SJCRH30 (cell line): ENCODE results near the gene BTBD9. TPM values are rescaled to one million over a fixed set of nuclear protein-coding genes. Genes with fewer than 3 reads are reported as not detected.
A peak's percentile ranks its signal among the peaks of the same experiment; 100 is the strongest.

Experiments used
- DNase-seq, 2 experiments: peaks; one replicate each; pipeline ENCODE4 v3.0.0-alpha.2; 2015 to 2020
- H3K27ac ChIP-seq: fragments of 250-450 bp; sonication (Bioruptor Pico); 2 replicates; pipeline ENCODE4 v1.5.1; 2020; ENCODE audit warnings: mild to moderate bottlenecking, moderate library complexity
- H3K27me3 ChIP-seq: fragments of 250-450 bp; sonication (Bioruptor Pico); 2 replicates; pipeline ENCODE4 v1.5.1; 2020; ENCODE audit warnings: mild to moderate bottlenecking, moderate library complexity
- H3K36me3 ChIP-seq: fragments of 250-450 bp; sonication (Bioruptor Pico); 2 replicates; pipeline ENCODE4 v1.5.1; 2020; ENCODE audit warnings: mild to moderate bottlenecking, moderate library complexity
- H3K4me1 ChIP-seq: fragments of 250-450 bp; sonication (Bioruptor Pico); 2 replicates; pipeline ENCODE4 v1.5.1; 2020; ENCODE audit warnings: mild to moderate bottlenecking, moderate library complexity
- H3K4me3 ChIP-seq: fragments of 250-450 bp; sonication (Bioruptor Pico); 2 replicates; pipeline ENCODE4 v1.5.1; 2020; ENCODE audit warnings: mild to moderate bottlenecking, moderate library complexity
- H3K9me3 ChIP-seq: fragments of 250-450 bp; sonication (Bioruptor Pico); replicated peaks from 2 replicates; pipeline ENCODE4 v1.5.1; 2020; ENCODE audit warnings: mild to moderate bottlenecking, moderate library complexity
- total RNA-seq: library from RNA; depleted of rRNA; stranded (reverse); fragments of >200 nt; shearing (Covaris generic); gene quantifications from 2 replicates; pipeline ENCODE4 v1.2.3, GENCODE V29; 2014

The BTBD9 gene
- total RNA-seq, 1 experiment from 2014 or later: 6.2 TPM

DNA sequence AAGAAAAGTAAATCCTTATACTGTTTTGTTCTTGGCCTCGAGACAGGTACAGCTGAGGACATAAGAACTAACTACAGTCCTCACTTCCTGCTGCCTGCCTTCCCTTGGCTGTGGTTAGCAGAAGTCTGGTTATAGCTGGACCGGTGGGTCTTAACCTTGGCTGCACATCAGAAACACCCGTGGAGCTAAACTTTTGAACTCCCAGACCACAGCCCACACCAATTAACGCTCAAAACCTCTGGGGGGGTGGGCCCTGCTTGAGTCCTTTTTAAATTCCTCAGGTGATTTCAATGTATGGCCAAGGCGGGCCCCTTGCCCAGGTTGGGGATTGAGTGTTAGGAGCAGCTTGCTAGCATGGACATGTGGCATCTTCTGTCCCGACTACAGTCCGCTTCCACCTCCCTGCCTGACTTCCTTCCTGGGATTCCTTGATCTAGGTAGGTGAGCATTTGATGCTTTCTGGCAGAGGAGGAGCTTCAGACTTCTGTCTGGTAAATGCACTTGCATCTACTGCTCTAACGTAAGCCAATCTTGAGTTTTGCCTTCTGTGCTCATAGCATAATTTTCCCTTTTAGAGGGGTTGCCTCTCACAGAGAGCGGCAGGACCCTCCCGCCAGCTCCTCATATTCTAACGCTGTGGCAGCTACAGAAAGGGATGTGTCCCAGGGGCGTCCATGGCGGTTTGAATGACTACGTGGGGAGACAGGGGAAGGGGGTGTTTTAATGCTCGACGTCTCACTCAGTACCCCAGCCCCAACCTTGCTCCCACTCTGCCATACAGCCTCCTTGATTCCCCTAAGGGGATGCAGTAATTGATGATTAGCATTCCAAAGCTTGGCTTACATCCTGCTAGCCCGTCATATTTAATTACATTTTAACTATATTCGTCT lies 430.1 kb downstream of the BTBD9 start:
- no peak for DNase-seq
- no peaks in the 10 kb centered on the region for H3K27me3 ChIP-seq
- no peaks in the 10 kb centered on the region for H3K9me3 ChIP-seq
- H3K4me3 ChIP-seq: peak overlapping the region; percentile 4; the same call in 1 of the 2 replicates
- no peak overlapping the region for H3K27ac ChIP-seq
- H3K4me1 ChIP-seq: peaks cover 47% of the 10 kb centered on the region
- no peaks in the 10 kb centered on the region for H3K36me3 ChIP-seq

DNA sequence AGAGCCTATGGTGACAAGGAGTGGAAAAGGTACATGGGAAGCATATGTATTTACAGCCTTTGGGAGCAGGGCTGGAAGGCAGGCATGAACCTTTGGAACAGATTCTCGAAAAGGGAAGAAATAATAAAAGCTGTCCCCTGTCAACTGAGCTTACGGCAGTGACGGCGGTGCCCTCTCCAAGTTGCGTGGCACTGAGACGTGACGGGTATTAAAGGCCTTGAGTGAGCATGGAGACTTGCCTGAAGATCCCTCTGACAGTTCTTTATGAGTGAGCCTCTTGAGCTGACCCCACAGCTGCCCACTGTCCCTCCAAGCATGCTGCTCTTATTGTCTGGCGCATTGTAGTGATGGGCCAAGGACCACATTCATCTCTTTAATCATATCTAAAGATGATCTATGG lies 431.7 kb downstream of the BTBD9 start:
- Histone ChIP-seq H3K9me3 (no peaks in the 10 kb centered on the region), H3K27me3 (no peaks in the 10 kb centered on the region), H3K36me3 (no peaks in the 10 kb centered on the region), H3K4me3 (no peak overlapping the region), H3K4me1 (peaks cover 35% of the 10 kb centered on the region), H3K27ac (no peak overlapping the region)
- no peak for DNase-seq

DNA sequence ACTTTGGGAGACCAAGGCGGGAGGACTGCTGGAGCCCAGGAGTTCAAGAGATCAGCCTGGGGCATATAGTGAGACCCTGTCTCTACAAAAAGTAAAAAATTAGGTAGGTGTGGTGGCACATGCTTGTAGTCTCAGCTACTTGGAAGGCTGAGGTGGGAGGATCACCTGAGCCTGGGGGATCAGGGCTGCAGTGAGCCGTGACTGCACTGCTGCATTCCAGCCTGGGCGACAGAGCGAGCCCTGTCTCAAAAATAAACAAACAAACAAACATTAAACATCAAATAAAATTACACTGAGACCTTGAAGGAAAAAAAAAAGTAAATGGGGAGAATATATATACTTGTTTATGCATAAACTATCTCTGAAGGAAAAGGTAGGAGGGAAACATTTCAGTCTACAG lies 432.4 kb downstream of the BTBD9 start:
- no peak for DNase-seq
- H3K27me3 ChIP-seq: no peaks in the 10 kb centered on the region
- peaks cover 28% of the 10 kb centered on the region for H3K4me1 ChIP-seq
- no peaks in the 10 kb centered on the region for H3K36me3 ChIP-seq
- no peak overlapping the region for H3K27ac ChIP-seq
- no peak overlapping the region for H3K4me3 ChIP-seq
- H3K9me3 ChIP-seq: no peaks in the 10 kb centered on the region

DNA sequence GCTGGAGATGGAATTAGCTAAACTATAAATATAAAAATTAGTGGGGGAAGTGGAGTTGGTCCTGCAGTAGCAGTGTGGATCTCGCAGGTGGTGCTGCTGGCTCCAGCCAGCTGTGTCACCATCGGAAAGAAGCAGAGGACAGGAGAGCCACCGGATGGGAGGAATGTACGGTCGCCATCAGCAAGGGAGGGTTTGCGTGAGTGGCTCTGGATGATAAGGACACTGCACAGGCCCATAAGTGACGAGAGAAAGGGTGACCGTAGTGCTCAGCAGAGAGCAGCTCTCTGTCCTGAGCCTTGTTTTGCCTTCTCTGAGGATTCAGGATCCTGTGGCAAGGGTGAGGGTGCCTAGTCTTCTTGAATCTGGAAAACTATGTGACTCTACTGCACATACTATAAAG lies 441.5 kb downstream of the BTBD9 start:
- Histone ChIP-seq H3K27me3 (no peaks in the 10 kb centered on the region), H3K4me1 (peaks cover 12% of the 10 kb centered on the region), H3K9me3 (0 out of 2 replicates have a peak, but pooled peaks cover 3% of the 10 kb centered on the region), H3K36me3 (no peaks in the 10 kb centered on the region), H3K4me3 (no peak overlapping the region), H3K27ac (no peak overlapping the region)
- no peak for DNase-seq

DNA sequence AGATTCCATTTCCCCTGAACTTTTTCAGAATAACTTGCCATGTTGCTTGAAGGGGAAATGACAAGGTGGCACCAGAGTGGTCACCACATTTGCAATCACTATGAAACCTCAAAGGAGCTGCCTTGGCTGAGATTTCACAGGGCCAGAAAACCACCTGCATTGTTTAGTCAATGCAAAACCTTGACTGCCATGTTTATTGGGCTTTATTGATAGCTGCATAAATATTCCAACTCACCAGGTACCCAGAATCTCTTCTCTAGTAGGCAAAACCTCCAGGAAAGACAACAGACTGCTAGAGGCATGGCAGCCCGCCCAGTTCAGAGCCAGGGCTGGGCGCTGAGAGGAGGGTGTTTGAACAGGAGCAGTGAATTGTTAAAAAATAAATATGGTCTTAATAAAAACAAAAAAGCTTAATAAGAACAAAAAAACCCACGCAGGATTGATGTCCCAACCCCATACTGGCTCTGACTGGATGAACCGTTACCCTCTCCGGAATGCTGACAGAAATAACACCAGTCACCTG lies 444.6 kb downstream of the BTBD9 start:
- DNase-seq: no peak
- no peaks in the 10 kb centered on the region for H3K27me3 ChIP-seq
- H3K4me1 ChIP-seq: peaks cover 14% of the 10 kb centered on the region
- H3K27ac ChIP-seq: no peak overlapping the region
- no peaks in the 10 kb centered on the region for H3K36me3 ChIP-seq
- no peak overlapping the region for H3K4me3 ChIP-seq
- H3K9me3 ChIP-seq: no peaks in the 10 kb centered on the region

DNA sequence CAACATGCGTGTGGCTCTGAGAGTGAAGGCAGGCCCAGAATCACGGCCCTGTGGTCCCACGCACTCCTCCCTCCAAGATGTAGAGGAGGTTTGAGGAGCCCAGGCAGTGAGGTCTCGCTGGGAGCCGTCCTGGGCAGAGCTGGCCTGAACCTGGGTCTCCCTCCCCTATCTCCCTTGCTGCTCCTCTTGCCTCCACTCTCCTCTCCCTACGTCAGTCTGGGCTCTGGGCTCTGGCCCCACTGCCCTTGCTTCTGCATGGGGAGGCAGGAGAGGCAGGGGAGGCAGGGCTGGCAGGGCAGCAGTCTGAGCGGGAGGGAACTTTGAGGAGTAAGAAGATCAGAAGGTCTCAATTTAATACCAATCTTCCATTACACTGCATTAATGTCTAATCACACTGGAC lies 445.1 kb downstream of the BTBD9 start:
- Histone ChIP-seq H3K4me1 (peaks cover 14% of the 10 kb centered on the region), H3K36me3 (no peaks in the 10 kb centered on the region), H3K27me3 (no peaks in the 10 kb centered on the region), H3K9me3 (no peaks in the 10 kb centered on the region), H3K27ac (no peak overlapping the region), H3K4me3 (no peak overlapping the region)
- no peak for DNase-seq

DNA sequence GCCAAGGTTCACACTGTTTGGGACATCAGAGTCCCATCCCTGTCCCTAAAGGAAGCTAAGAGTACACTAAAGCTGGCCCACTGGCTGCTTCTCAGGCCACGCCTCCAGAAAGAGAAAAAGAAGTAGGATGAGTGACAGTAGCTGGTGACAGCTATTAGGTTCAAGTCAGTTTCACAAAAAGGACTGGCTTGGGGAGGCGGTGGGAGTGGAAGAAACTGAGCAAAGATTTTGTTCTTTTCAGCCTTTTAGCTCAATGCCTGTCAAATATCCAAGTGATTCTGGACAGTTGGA lies 445.5 kb downstream of the BTBD9 start:
- H3K4me3 ChIP-seq: no peak overlapping the region
- H3K4me1 ChIP-seq: peaks cover 14% of the 10 kb centered on the region
- no peaks in the 10 kb centered on the region for H3K27me3 ChIP-seq
- H3K36me3 ChIP-seq: no peaks in the 10 kb centered on the region
- no peak overlapping the region for H3K27ac ChIP-seq
- DNase-seq: peak in 1 of 2 experiments; percentile 54
- no peaks in the 10 kb centered on the region for H3K9me3 ChIP-seq

DNA sequence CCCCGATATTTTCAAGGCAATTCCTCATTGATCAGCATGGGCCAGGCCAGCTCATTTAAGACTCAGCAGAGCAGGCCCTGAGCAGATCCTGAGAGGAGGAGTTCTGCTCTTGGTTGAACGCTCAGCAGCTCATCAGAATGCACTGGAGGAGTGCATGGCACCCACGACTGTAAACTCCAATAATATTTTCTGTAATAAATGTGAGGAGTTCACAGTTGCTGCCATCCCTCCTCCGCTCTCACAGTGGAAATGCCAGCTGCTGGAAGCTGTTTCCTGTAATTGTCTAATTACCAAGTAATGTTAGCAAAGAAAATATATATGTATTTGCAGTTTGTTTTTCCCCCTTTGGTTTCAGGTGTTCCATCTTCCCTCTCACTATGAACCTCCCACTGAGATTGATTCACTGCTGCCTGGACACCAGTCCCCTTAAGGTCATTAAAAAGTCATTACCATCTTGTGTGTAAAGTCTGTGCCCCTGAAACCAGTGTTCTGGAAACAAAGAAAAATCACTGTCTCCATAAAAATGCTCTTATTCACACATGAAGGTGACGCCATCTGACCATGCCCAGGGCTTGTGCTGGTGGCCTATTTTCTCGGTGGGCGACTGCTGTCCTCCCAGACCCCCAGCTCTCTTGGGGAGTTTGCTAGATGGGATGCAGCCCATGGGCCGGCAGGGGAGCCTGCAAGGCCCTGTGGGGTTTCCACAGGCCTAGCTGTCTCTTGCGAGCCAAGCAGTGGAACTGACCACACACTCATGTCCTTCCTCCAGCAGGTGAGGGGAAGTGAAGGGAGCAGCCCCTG lies 446.0 kb downstream of the BTBD9 start:
- no peak for DNase-seq
- H3K27ac ChIP-seq: no peak overlapping the region
- H3K4me1 ChIP-seq: peaks cover 14% of the 10 kb centered on the region

DNA sequence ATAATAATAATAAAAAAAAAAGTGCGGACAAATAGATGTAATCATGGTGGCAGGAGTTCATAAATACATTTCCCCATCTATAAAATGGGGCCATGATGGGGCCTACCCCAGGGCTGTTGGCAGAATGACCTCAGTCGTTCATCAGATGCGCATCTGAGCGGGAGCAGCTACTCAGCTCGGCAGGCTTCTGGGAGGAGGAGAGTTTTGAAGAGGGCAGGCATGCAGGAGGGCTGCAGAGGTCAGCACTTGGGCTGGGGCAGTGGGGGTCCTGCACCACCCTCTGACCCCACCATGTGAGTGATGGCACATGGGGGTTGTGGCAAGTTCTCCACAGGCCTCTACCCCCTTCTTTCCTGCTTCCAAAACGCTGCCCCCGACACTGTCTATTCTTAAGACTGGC lies 446.7 kb downstream of the BTBD9 start:
- no peaks in the 10 kb centered on the region for H3K36me3 ChIP-seq
- no peaks in the 10 kb centered on the region for H3K27me3 ChIP-seq
- H3K9me3 ChIP-seq: no peaks in the 10 kb centered on the region
- no peak for DNase-seq
- no peak overlapping the region for H3K27ac ChIP-seq
- H3K4me1 ChIP-seq: peaks cover 14% of the 10 kb centered on the region
- H3K4me3 ChIP-seq: no peak overlapping the region

More for the DNA sequence above, 446.0 kb downstream of the BTBD9 start:
- H3K36me3 ChIP-seq: no peaks in the 10 kb centered on the region
- H3K4me3 ChIP-seq: no peak overlapping the region
- no peaks in the 10 kb centered on the region for H3K27me3 ChIP-seq
- H3K9me3 ChIP-seq: no peaks in the 10 kb centered on the region

DNA sequence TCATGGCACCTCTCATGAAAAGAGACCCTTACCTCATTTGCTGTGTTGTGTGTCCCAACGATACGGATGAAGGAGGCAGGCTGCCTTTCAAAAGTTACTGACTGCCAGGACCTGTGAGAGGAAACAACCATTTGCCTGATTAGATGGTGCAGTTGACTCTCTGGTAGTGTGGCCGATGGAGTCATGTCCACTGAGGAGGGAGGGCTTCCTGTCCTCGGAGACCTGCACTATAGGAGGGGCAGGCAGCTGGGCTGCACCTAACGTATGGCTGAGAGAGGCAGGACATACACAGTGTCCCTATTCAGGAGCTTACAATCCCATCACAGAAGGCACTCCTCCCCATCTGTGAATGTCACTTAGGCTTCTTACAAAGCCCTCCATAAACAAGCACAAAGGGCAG lies 447.2 kb downstream of the BTBD9 start:
- H3K4me3 ChIP-seq: no peak overlapping the region
- H3K36me3 ChIP-seq: no peaks in the 10 kb centered on the region
- no peaks in the 10 kb centered on the region for H3K27me3 ChIP-seq
- H3K27ac ChIP-seq: no peak overlapping the region
- DNase-seq: no peak
- peaks cover 14% of the 10 kb centered on the region for H3K4me1 ChIP-seq
- H3K9me3 ChIP-seq: no peaks in the 10 kb centered on the region

DNA sequence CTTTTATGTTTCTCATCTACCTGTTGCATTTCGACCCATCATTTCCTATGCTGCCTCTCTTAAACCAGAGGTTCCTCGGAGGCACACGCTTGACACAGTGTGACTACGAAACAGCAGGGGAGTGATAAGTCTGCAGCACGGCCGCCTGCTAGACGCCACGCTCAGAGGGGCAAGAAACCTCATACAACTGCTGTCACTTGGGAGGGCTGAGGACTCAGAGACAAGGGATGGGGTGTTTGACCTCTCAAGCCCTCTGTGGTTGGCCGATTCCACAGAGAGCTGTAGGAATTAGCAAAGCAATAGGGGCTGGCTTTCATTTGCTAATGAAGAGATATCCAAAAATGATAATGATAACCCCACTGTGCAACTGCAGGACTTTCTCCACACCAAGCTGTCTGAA lies 447.7 kb downstream of the BTBD9 start:
- H3K27ac ChIP-seq: no peak overlapping the region
- no peak for DNase-seq
- no peak overlapping the region for H3K4me3 ChIP-seq

DNA sequence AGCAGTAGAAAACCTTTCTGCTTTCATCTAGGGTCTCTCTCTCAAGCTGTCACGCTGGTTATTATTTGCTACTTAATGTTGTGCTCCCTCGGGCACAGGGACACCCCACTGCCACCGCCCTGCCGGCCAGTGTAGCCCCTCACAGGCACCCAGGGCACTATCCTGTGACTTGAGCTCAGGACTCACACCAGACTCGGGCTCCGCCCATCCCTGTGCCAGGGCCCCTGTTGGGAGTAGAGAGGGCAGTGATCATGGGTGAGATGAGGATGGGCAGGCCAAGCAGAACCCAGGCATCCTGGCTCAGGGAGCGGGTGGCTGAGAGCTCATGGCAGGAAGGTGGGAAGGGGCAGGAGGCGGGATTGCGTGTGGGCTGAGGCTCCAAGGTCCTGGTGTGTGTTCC lies 448.3 kb downstream of the BTBD9 start:
- Histone ChIP-seq H3K4me3 (no peak overlapping the region), H3K27ac (no peak overlapping the region), H3K4me1 (peaks cover 14% of the 10 kb centered on the region), H3K36me3 (no peaks in the 10 kb centered on the region), H3K9me3 (no peaks in the 10 kb centered on the region), H3K27me3 (no peaks in the 10 kb centered on the region)
- DNase-seq: no peak

More for the DNA sequence above, 447.7 kb downstream of the BTBD9 start:
- Histone ChIP-seq H3K36me3 (no peaks in the 10 kb centered on the region), H3K27me3 (no peaks in the 10 kb centered on the region), H3K9me3 (no peaks in the 10 kb centered on the region), H3K4me1 (peaks cover 14% of the 10 kb centered on the region)

DNA sequence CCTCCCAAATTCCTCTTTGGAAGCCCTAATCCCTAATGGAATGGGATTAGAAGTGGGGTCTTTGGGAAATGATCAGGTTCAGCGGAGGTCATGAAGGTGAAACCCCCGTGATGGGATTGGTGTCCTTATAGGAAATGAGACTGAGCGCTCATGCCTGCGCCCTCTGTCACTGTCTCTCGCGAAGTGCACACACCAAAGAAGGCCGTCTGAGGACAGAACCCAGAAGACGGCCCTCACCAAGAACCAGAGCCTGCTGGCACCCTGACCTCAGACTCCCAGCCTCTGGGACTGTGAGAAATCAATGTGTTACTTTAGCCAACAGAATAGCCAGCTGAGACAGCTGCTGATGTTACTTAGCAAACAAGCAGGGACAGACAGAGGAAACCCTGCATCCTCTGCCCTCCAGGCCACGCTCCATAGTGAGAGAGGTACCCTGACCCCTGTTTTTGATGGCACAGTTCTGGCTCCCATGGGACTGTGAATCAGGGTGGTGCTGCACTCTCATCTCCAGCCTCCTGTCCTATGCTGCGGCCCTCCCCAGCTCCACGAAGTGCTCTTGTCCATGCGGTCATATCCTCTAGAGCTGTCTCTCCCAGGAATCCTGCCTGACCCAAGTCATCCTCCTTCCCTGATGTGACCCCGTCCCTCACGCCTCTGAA lies 450.9 kb downstream of the BTBD9 start:
- no peak for DNase-seq
- H3K27me3 ChIP-seq: no peaks in the 10 kb centered on the region
- H3K9me3 ChIP-seq: no peaks in the 10 kb centered on the region
- no peak overlapping the region for H3K27ac ChIP-seq
- no peaks in the 10 kb centered on the region for H3K36me3 ChIP-seq
- no peak overlapping the region for H3K4me3 ChIP-seq
- H3K4me1 ChIP-seq: peaks cover 8% of the 10 kb centered on the region

DNA sequence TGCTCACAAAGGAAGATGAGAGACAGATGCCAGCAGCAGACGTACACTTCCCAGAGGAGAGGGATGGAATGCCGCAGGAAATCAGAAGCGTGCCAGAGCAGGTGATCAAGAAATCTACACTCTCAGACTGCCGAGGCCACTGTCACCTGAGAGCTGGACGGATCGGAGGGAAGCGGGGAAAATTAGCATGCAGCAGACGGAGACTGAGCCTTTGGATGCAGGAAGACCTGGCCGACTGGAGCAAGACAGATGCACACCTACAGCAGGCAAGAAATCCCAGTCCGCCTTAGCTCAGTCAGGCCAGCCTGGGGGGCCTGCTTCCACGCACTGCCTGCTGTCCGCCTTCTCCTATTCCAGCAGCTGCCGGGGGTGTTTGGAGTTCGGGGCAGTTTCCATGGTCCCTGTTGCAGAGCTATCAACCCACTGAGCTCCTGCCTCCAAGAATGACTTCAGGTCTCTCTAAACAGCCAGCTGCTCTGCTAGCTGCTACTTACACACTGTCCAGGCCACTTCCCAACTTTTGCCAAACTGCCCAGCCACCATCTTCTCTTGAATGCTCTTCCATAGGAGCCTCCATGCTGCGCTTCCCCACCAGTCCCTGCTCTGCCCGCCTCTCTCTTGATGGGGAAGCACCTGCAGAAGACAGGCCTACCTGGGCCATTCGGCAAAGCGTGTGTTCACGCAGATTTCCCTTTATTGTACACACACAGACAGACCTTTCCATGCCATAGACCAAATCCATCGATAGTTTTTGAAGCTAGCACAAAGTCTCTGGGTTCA lies 451.7 kb downstream of the BTBD9 start:
- Histone ChIP-seq H3K9me3 (no peaks in the 10 kb centered on the region), H3K36me3 (no peaks in the 10 kb centered on the region), H3K4me1 (no peaks in the 10 kb centered on the region; the same call in 1 of the 2 replicates), H3K27ac (no peak overlapping the region), H3K27me3 (no peaks in the 10 kb centered on the region), H3K4me3 (no peak overlapping the region)
- DNase-seq: no peak
